GM19463 (cell line): Measurements from ENCODE around the gene COL6A1.
"Not testable (repeated sequence)": the region's sequence is repeated elsewhere in the genome, so short reads cannot be mapped to it uniquely, and the experiment has no call there.

Source experiments
- ATAC-seq: cut with Tn5 transposase; IDR thresholded peaks from one replicate; pipeline ENCODE4 v1.9.1; 2021; ENCODE audit warnings: mild to moderate bottlenecking, moderate library complexity; ENCODE audit not compliant: unreplicated experiment

Gene COL6A1

DNA sequence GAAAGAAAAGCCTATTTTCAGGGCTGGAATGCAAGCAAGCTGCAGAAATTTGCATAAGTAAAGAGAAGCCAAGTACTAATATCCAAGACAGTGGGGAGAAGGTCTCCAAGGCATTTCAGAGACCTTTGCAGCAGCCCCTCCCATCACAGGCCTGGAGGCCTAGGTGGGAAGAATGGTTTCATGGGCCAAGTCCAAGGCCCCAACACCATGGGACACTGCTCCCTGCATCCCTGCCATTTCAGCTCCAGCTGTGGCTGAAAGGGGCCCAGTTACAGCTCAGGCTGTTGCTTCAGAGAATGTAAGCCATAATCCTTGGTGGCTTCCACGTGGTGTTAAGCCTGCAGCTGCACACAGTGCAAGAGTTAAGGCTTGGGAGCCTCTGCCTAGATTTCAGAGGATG, 16.9 kb upstream of the COL6A1 start:
- ATAC-seq, result no peak

DNA sequence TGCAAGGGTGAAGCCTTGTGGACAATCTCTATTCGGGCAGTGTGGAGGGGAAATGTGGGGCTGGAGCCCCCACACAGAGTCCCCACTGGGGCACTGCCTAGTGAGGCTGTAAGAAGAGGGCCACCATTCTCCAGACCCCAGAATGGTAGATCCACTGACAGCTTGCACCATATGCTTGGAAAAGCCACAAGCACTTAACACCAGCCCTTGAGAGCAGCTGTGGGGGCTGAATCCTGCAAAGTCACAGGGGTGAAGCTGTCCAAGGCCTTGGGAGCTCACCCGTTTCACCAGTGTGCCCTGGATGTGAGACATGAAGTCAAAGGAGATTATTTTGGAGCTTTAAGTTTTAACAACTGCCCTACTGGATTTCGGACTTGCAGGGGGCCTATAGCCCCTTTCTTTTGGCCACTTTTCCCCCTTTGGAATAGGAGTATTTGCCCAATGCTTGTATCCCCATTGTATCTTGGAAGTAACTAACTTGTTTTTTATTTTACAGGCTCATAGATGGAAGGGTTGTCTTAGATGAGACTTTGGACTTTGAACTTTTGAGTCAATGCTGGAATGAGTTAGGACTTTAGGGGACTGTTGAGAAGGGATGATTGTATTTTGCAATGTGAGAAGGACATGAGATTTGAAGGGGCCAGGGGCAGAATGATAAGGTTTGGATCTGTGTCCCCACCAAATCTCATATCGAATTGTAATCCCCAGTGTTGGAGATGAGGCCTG, 16.3 kb upstream of the COL6A1 start:
- ATAC-seq, result no peak

DNA sequence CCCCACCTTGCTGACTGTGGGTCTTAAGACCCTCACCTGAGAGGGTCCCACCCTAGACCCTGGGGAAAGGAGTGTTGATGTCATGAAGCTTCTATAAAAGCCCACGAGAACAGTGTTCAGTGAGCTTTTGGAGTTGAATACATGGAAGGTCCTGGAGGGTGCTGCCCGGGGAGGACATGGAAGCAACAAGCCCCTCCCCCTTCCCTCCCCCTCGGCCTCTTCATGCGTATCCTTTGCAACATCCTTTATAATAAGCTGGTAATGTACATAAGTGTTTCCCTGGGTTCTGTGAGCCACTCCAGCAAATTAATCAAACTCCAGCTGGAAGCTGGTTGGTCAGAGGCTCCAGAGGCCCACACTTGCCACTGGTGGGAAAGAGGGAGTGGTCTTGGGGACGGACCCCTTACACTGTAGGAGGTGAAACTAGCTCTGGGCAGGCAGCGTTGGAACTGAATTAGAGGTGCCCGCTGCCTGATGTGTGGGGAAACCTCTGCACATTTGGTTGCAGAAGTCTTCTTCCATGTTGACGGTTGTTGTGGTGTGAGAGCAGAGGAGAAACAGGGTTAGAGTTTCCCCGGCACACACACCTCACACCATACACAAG, 14.7 kb upstream of the COL6A1 start:
- no peak for ATAC-seq

DNA sequence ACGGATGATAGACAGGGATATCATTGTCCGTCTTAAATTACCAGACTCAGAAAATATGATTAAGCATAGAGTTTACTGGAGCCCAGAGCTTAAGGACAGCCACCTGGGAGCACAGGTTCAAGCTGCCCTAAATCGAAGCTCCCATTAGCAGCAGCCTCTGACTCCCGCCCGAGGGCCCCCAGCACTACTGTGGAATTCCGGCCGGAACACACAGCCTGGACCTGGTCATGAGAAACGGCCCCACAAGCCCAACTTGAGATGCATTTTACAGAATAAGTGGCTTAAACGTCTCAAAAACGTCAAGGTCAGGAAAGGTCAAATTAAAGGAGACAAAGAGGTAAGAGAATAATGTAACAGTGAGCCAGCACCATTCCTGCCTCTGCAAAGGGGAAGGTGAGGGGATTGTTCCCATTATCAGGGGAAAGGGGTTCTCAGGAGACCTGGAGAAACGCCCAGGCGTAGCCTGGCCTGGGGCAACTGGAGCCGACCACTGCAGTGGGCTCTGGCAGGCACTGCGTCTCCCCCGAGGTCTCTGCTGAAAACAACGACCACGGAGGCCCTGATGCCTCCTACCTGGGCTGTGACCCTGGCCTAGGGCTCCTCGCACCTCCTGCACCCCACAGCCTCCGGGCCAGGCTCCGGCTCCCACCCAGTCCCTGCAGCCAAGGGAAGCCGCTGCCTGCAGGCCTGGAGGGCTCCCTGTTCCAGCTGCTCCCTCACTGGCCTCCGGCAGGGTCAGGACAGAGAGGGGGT, 11.5 kb upstream of the COL6A1 start:
- ATAC-seq, result no peak

DNA sequence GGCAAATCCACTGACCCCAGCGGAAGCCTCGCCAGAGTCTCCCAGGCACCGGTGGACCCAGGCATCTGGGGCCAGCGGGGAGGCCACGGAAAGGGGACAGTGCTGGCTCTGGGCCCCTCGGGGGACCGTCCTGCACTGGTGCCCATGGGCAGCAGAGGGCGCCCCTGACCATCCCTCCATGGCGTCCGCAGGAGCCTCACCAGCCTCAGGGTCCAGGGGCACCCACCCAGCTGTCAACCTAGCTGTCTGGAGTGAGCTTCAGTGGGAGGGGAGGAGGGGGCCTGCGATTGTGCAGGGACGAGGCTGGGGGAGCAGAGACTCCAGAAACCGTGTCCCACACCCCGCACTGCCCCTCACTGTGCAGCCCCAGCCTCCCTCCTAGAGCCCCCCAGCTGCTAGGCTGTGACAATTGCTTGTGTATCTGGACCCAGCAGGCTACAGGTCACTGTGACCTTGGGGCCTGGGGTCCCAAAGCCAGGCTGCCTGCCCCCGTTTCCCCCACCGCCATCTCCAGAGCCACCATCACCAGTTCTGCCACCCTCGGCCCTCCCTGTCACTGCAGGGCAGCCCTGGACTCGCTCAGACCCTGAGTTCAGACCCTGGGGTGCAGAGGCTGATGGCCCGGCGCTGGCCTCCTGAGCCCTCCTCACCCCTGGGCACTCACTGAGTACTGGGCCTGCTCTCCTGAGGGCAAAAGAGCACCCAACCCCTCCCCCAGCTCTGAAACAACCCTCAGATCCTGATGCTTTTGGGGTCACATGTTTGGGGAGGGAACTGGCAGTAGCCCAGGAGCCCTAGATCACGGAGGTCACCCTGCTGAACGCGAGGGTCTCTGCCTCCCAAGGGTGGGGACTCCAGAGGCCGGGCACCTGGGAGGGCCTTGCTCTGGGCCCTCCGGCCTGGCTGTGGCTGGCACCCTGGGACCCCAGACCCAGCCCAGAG, 10.6 kb upstream of the COL6A1 start:
- ATAC-seq, result no peak

DNA sequence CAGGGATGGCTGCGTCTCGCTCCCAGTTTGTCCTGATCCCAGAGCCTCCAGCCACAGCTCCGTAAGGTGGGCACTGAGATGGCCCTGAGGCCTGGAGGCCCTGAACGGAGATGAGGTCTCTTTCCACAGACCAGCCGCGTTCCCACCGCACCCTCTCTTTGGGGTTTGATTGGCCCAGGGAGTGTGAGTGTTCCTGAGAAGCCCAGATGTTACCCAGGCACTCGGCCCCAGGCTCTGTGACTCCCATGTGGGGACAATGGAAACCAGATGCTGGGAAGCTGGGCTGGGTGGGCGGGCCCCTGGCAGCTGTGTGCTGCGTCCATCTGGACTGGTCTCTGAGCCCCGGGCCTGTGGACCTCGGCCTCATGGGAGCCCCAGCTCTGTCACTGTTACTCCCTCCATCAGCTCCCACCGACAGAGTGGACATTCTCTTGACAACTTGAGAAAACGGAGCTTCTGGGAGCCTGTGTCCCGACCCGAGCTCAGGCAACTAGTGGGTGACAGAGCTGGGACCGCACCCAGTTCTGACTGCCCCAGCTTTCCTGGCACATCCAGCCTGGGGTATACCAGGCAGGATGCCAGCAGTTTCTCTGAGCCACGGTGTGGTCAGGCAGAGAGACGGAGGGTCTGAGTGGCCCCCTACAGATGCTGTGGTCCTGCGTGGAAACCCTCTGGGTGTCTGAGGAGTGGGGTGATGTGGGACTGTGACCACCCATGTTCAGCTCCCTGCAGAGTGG, 9.8 kb upstream of the COL6A1 start:
- ATAC-seq, result no peak

DNA sequence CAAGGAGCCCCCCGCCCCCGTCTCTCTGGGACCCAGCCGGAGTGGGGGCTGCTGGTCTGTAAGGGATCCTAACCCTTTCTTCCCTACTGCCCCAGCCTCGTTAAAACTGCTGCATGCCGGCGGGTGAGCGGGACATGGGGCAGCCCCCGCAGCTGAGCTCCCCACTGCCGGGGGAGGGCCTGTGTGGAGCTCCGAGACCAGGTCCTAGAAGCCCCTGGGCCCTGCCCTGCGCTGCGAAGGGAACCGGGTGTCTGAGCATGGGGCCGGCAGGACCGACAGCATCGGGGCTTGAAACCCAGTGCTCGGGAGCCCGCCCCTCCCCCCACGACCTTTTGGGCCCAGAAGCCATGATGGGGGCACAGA, 9.2 kb upstream of the COL6A1 start:
- ATAC-seq, result no peak

DNA sequence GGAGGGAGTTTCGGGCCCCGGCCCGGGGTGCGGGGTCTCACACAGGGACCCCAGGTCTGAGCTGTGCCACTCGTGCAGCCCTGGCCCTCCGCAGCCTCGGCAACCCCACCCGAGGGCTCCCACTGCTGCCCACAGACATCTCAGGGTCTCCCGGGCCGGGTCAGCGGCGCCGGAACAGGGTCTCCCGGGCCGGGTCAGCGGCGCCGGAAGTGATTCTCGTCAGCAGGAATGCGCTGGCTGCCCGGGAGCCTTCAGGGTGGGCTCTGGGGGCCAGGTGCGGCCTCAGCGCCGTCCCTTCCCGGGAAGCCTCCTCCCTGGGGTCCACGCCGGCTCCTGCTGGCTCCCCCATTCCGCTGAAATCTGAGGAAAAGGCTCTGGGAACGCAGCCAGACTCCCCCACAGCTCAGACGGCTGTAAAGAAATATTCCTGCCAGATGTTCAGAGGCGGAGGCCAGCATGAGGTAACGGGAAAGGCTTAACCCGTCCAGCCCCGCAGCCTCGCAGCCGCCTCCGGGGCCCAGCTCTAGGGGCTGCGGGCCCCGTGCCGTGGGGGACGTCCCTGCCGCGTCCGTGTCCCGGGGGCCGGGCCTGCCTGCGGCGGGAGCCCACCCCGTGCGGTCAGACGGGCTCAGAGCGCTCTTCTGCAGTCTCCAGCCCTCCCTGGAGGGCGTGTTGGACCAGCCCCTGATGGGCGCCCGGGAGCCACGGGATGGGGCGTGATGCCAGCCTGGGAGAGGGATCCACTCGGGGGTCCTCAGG, 8.7 kb upstream of the COL6A1 start:
- no peak for ATAC-seq

DNA sequence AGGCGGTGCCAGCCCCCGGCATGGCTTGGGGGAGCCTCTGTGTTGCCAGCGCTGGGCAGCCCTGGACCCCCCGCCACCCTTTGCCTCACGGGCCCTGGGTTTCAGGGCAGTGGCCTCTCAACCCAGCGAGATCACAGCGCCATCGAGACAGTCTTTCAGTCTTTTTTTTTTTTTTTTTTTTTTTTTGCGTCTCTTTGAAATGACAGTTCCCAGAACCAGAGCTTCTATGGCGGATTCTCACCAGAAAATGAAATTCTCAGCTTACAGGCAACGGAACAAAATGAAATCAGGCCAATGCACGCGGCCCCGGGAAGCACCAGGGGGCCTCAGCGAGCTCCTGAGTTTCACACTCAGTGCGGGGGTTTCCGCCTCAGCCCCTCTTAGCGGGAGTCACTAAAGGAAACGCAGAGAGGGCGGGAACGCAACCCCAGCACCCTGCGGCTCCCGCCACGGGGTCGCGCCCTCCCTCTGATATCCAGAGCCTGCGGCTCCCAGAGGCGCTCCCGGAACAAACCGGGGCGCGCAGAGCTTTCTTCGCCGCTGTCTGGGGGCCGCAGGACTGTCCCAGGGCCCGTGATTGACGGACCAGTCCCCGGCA, 8.0 kb upstream of the COL6A1 start:
- no peak for ATAC-seq

DNA sequence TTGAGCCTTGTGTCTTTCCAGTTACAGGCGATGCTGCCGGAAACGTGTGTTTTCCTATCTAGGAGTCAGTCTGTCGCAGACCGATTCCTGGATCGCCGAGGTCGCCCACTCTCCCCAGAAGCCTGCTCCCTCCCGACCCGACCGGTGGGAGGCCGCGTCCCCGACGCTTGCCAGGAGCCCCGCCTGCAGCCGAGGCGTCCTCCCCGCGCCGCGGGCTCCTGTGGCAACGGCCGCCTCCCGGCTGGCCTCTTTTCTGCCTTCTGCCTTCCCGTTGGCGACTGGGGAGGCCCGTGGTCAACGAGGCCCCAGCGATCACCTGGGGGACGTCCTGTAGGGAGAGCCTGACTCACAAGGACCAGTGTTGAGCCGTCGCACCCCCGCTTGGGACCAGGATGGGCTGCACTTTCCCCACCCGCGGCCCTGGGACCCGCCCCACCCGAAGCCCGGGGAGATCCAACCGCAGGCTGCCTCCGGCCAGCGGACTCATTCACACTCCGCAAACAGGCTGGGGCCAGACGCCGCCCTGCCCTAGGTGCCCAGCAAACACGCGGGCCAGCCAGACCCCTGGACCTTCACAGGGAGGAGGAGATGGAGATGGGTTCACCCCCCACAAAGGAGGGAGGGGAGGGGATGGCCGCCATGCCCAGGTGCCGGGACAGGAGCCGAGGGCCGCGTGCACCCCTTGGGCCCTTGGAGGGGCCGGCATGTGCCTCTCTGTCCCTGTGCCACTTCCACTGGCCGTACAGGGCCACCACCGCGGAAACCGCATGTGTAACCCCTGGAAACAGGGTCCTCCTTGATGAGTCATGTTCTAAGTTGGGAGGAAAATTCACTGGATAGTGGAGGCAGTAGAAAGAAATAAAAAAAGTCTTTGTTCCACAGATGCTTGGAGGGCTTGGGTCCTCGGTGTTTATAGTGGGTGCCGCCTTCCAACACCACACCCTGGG, 7.2 kb upstream of the COL6A1 start:
- no peak for ATAC-seq

DNA sequence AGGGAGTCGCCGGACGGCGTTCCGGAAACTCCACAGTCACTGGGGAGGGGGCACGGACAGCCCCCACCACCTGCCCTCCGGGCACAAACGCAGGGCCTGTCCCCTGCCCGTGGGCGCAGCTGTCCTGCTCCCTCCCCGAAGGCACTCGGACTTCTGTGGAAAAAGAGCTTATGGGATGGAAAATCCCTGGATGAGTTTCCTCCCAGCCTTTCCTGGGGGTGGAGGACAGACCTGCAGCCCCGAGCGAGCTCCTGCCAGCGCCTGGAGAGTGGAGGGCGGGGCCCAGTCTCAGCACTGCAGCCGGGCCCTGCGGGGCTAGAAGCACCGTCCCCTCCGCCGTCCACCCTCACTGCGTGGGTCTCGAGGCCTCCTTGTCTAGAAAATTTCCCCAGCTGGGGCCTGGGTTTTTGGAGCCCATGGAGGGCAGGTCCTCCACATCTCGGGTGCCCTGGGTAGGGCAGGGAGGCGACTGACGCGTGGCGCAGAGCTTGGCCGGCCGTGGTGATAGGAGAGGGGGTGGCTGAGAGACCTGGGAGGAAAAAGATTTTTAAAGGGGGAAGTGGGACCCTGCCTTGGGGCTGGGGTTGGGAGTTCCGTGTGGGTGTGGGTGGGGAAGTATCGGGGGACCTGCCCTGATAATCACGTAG, 6.4 kb upstream of the COL6A1 start:
- no peak for ATAC-seq

DNA sequence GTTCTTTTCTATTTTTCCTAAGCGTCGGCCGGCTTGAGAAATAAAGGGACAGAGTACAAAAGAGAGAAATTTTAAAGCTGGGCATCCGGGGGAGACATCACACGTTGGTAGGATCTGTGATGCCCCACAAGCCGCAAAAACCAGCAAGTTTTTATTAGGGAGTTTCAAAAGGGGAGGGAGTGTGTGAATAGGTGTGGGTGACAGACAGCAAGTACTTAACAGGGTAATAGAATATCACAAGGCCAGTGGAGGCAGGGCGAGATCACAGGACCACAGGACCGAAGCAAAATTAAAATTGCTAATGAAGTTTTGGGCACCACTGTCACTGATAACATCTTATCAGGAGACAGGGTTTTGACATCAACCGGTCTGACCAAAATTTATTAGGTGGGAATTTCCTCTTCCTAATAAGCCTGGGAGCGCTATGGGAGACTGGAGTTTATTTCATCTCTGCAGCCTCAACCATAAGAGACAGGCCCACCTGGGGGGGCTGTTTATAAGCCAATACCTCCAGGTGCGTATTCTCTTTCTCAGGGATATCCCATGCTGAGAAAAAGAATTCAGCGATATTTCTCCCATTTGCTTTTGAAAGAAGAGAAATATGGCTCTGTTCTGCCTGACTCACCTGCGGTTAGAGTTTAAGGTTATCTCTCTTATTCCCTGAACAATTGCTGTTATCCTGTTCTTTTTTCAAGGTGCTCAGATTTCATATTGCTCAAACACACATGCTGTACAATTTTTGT, 5.7 kb upstream of the COL6A1 start:
- ATAC-seq, result not testable (repeated sequence)

DNA sequence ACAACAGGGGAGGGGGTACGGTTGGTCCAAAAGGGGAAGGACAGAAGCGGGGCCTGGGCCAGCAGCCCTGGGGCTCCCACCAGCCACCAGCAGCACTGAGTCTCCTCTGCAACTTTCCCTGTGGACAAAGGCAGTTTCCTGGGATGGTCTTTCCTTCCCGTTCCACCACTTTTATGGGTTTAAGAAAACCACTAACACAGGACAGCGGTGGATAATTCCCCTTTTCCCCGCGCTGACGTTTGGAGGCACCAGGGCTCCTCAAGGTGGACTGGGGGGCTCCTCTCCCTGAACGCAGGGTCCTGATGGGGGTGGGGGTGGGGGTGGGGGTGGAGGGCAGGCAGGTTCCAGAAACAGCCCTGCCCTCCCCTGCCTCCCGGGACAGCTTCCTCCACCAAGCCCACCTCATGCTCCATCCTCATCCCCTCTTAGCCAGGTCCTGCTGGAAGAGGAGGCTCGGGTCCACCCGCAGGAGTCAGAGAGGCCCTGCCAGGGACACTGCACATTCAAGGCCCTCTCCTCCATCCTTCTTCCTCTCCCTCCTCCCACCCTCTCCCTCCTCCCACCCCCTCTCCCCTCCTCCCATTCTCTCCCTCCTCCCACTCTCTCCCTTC, 4.8 kb upstream of the COL6A1 start:
- ATAC-seq, result no peak

DNA sequence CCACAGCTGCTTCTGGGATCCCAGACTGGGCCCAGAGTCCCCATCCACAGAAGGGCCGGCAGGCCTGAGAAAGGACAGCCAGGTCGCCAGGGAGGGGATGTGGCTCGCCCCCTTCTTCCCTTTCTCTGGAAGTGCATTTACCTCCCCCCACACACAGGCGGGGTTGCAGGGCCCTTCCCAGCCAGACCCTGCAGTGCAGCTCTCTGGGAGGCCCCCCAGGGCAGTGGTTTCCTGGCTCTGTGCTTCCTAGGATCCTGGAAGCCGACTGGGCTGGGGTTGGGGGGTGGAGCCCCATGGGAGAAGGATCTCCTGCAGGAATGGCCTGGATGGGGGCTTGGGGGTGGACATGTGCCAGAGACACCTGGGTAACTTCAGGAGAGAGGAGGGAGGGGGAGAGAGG, 4.2 kb upstream of the COL6A1 start:
- no peak for ATAC-seq

DNA sequence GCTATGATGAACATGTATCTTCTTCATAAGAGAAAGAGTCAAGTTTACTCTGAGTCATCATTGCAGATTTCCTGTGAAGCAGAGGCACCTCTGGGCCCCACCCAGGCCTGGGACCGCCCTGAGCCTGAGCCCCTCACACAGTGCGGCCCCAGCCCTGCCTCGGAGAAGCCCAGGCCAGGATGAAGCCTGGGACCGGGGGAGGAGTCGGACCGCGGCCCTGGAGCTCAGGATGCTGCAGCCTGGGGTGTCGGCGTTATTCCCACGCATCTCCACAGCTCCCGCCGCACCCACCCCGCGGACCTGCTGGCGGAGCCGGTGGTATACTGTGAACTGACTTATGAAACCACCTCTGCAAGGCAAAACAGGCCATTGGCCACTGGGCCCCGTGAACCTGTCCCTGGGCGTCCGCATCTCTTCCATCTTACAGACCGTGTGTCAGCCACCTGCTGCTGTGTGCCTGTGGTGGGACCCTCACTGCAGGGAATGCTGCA, 2.4 kb upstream of the COL6A1 start:
- ATAC-seq, result no peak

DNA sequence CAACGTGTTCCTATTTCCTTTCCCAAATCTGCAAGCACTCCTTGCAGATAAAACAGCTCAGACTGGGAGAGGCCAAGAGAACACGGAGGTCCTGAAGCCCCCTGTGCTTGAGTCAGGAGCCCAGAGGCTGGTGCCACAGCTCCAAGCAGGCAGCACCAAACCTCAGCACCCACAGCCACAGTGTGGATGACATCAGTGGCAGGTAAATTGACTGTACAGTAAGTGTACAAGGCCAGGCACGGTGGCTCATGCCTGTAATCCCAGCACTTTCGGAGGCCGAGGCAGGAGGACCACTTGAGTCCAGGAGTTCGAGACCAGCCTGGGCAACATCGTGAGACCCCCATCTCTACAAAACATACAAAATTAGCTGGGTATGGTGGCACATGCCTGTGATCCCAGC, 1.9 kb upstream of the COL6A1 start:
- ATAC-seq, result no peak
